Left colon (tissue), 2 donors: ENCODE results near the gene ZBTB40. TPM values are rescaled to one million over a fixed set of nuclear protein-coding genes. Genes with fewer than 3 reads are reported as not detected.

Experiments
- ATAC-seq: fragments of 200-7000 bp; cut with Tn5 transposase; one replicate; pipeline ENCODE4 v1.9.1; 2020; ENCODE audit warnings: mild to moderate bottlenecking, moderate library complexity
- DNase-seq, 2 donors: peaks; one replicate each; pipeline ENCODE4 v3.0.0-alpha.2; 2020
- intact Hi-C, 2 donors: fragments of 100-400 bp; cut with DNase I in 1 of 2; cut with micrococcal nuclease in 1 of 2; formaldehyde crosslinking; loops; one replicate each; pipeline versions ENCODE4 v1.11.2 to v1.14.0; 2022; cut with DNase I, micrococcal nuclease
- total RNA-seq, 2 donors: library from RNA; stranded (reverse); fragmentation: NEBNext Ultra II Directional; extraction: Animal tissue kit (Norgen Biotek cat#: 25700); gene quantifications; one replicate each; pipeline ENCODE4 v1.2.1, GENCODE V29; 2021
- donor health status: DM: no; HTN: no; CAD: no.
- donor health status: DM: yes; HTN: yes; CAD: no.

Gene ZBTB40
- total RNA-seq, 2 donors from 2014 or later = 12.7 to 14.0 TPM

GRCh38 chr1:22420455-22421053, 31.1 kb upstream of the ZBTB40 start:
- DNase-seq (peak; percentile 67 to 87), ATAC-seq (peak; percentile 94)
- intact Hi-C loops = loop anchor here in 1 of 2 donors (5.0 kb wide), 1 partner anchor 222 kb away; the partner anchor contains the start of gene C1QC

- no peak for ATAC-seq
- intact Hi-C loops = no loop called here
- DNase-seq = no peak
Observed at GRCh38 chr1:22426781-22427180, 24.9 kb upstream of the ZBTB40 start.

GRCh38 chr1:22428672-22429071, 23.0 kb upstream of the ZBTB40 start:
- intact Hi-C loops = no loop called here
- peak; percentile 76 for ATAC-seq
- no peak for DNase-seq

- intact Hi-C loops = no loop called here
- no peak for ATAC-seq
- DNase-seq = no peak
Observed at GRCh38 chr1:22431965-22432364, 19.7 kb upstream of the ZBTB40 start.

GRCh38 chr1:22434717-22435116, 16.9 kb upstream of the ZBTB40 start:
- ATAC-seq = no peak
- intact Hi-C loops = no loop called here
- no peak for DNase-seq

- no peak for ATAC-seq
- intact Hi-C loops = no loop called here
- DNase-seq = no peak
Observed at GRCh38 chr1:22436948-22437347, 14.7 kb upstream of the ZBTB40 start.

GRCh38 chr1:22437573-22437972, 14.1 kb upstream of the ZBTB40 start:
- intact Hi-C loops = no loop called here
- no peak for DNase-seq
- ATAC-seq = no peak

GRCh38 chr1:22440582-22440981, 11.1 kb upstream of the ZBTB40 start:
- ATAC-seq (no peak), DNase-seq (no peak)
- intact Hi-C loops = no loop called here

GRCh38 chr1:22442212-22442894, 9.3 kb upstream of the ZBTB40 start:
- intact Hi-C loops = no loop called here
- no peak for DNase-seq
- ATAC-seq = no peak

- DNase-seq = no peak
- intact Hi-C loops = no loop called here
- no peak for ATAC-seq
Observed at GRCh38 chr1:22443332-22443731, 8.3 kb upstream of the ZBTB40 start.

- no peak for ATAC-seq
- intact Hi-C loops = no loop called here
- no peak for DNase-seq
Observed at GRCh38 chr1:22444856-22445255, 6.8 kb upstream of the ZBTB40 start.

GRCh38 chr1:22447621-22448111, 4.0 kb upstream of the ZBTB40 start:
- ATAC-seq (no peak), DNase-seq (no peak)
- intact Hi-C loops = no loop called here

- ATAC-seq (no peak), DNase-seq (no peak)
- intact Hi-C loops = no loop called here
Observed at GRCh38 chr1:22449636-22450035, 2.0 kb upstream of the ZBTB40 start.

- intact Hi-C loops = no loop called here
Observed at GRCh38 chr1:22450351-22451021, 1.2 kb upstream of the ZBTB40 start.

GRCh38 chr1:22452481-22452957, 868 bp downstream of the ZBTB40 start:
- intact Hi-C loops = no loop called here
- DNase-seq = no peak
- peak; percentile 49 for ATAC-seq

More at GRCh38 chr1:22450351-22451021, 1.2 kb upstream of the ZBTB40 start:
- DNase-seq = no peak
- peak; percentile 1 for ATAC-seq

GRCh38 chr1:22453181-22453580, 1.5 kb downstream of the ZBTB40 start:
- no peak for ATAC-seq
- intact Hi-C loops = no loop called here
- DNase-seq = no peak

GRCh38 chr1:22454476-22455056, 2.9 kb downstream of the ZBTB40 start:
- intact Hi-C loops = no loop called here
- DNase-seq (no peak), ATAC-seq (no peak)

GRCh38 chr1:22457345-22457744, 5.7 kb downstream of the ZBTB40 start:
- intact Hi-C loops = no loop called here
- no peak for ATAC-seq

GRCh38 chr1:22457836-22458235, 6.2 kb downstream of the ZBTB40 start:
- intact Hi-C loops = no loop called here
- DNase-seq = no peak
- no peak for ATAC-seq

More at GRCh38 chr1:22457345-22457744, 5.7 kb downstream of the ZBTB40 start:
- no peak for DNase-seq
